ENCODE measurements around the gene USH2A.

- TF ChIP-seq POLR2A (IDR thresholded peaks at IDR 0.05) (no peak), CTCF (IDR thresholded peaks at IDR 0.05) (no peak), POLR2AphosphoS5 (IDR thresholded peaks at IDR 0.05) (no peak), EP300 (IDR thresholded peaks at IDR 0.05) (no peak)
Observed at GRCh38 chr1:215857317-215857716, 565.9 kb downstream of the USH2A start.
